ENCODE results near the gene SMAD3. TPM values are rescaled to one million over a fixed set of nuclear protein-coding genes. Genes with fewer than 3 reads are reported as not detected.
A peak's percentile ranks its signal among the peaks of the same experiment; 100 is the strongest.

The SMAD3 gene
- total RNA-seq, 1 experiment from 2014 or later: 89.2 TPM

GRCh38 chr15:67173786-67174185 is 108.4 kb downstream of the SMAD3 start:
- no TSS peak for BruUV-seq (replicated peaks)
- ChIA-PET RAD21 (ENCODE audit: low non-redundant PET in 1 of 2, low total read pairs in 2 of 2, uncharacterized antibody in 2 of 2, unreplicated experiment in 2 of 2) (no interaction called here), CTCF (no interaction called here), POLR2A (interaction anchor here (0.6 kb wide), 1 partner anchor 23 kb away, joined by 7 read pairs; no protein-coding TSS in a partner anchor)
- ATAC-seq (no peak), DNase-seq (ENCODE audit: low read depth, low spot score) (no peak)
- Histone ChIP-seq H3K4me1 (ENCODE audit: control insufficient read depth in 1 of 2, insufficient read depth in 2 of 2, low read length in 2 of 2) (peaks cover 28 to 76% of the 10 kb centered on the region in 2 experiments), H4K20me1 (ENCODE audit: insufficient read depth) (no peaks in the 10 kb centered on the region), H3K79me2 (ENCODE audit: insufficient read depth, low read length) (peaks cover 33% of the 10 kb centered on the region; the same call in 1 of the 2 replicates), H3K36me3 (ENCODE audit: control insufficient read depth in 1 of 2, insufficient read depth in 2 of 2, low read length in 2 of 2) (peaks cover 0 to 63% of the 10 kb centered on the region in 2 experiments; a peak in 2 of 4 replicates), H3K9me3 (ENCODE audit: control insufficient read depth in 1 of 2, insufficient read depth in 1 of 2, low read depth in 1 of 2, low read length in 2 of 2) (no peaks in the 10 kb centered on the region), H3K4me2 (ENCODE audit: low read length) (peak overlapping the region; percentile 71), H3K27ac (ENCODE audit: low read depth, low read length) (peak overlapping the region; percentile 70), H3K9me2 (ENCODE audit: insufficient read depth) (no peaks in the 10 kb centered on the region), H2AFZ (ENCODE audit: low read depth, low read length, poor library complexity, severe bottlenecking) (no peak overlapping the region), H3K4me3 (replicated peaks in 1 of 2; ENCODE audit: low read depth in 1 of 2, low read length in 2 of 2) (no peak overlapping the region), H3K9ac (ENCODE audit: low read length) (peak overlapping the region; percentile 58), H3K27me3 (ENCODE audit: insufficient read depth, low read length) (no peaks in the 10 kb centered on the region)
- TF ChIP-seq MAX (IDR thresholded peaks at IDR 0.05): no peak
- no peak for TF ChIP-seq ATF3 (IDR thresholded peaks at IDR 0.05)
- no peak for TF ChIP-seq SP1 (IDR thresholded peaks at IDR 0.05; ENCODE audit: low read depth)
- no peak for TF ChIP-seq ELF1 (IDR thresholded peaks at IDR 0.05; ENCODE audit: borderline replicate concordance, low read depth)
- TF ChIP-seq CBX3 (IDR thresholded peaks at IDR 0.05; ENCODE audit: low read depth): no peak
- intact Hi-C loops (cut with micrococcal nuclease): loop anchor here (10.0 kb wide), 1 partner anchor 229 kb away; no protein-coding TSS in a partner anchor

DNA sequence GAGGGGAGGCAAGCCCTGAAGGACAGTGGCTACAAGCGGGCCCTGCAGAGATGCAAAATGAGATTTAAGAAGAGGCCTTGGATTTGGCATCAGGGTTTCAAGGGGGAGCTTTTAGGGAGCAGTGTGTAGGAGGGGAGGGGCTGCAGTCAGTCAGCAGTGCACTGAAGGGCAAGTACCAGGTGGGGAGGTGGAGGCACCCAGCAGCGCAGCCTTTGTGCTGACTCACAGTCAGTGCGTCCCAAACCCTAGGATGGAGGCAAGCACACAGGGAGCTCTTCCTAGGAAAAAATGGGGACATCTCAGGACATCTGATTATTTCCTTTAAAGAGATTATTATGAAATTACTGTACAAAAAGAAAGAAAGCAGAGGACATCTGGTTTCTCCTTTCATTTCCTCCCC is 109.0 kb downstream of the SMAD3 start:
- no peak overlapping the region for H2AFZ ChIP-seq (ENCODE audit: low read depth, low read length, poor library complexity, severe bottlenecking)
- intact Hi-C loops (cut with micrococcal nuclease): loop anchor here (10.0 kb wide), 1 partner anchor 230 kb away; no protein-coding TSS in a partner anchor
- peak overlapping the region; percentile 71 for H3K4me2 ChIP-seq (ENCODE audit: low read length)
- H3K4me3 ChIP-seq (replicated peaks in 1 of 2; ENCODE audit: low read depth in 1 of 2, low read length in 2 of 2): 0 out of 4 replicates have a peak overlapping the region, but pooled peaks of 1 of the 2 experiments have one; percentile 15
- peaks cover 28 to 76% of the 10 kb centered on the region in 2 experiments for H3K4me1 ChIP-seq (ENCODE audit: control insufficient read depth in 1 of 2, insufficient read depth in 2 of 2, low read length in 2 of 2)
- no peaks in the 10 kb centered on the region for H3K27me3 ChIP-seq (ENCODE audit: insufficient read depth, low read length)
- peak; percentile 35 for ATAC-seq
- BruUV-seq (replicated peaks): no TSS peak
- no peak for TF ChIP-seq FOSL1 (IDR thresholded peaks at IDR 0.05; ENCODE audit: low read depth)
- no peak for TF ChIP-seq REST (IDR thresholded peaks at IDR 0.05; ENCODE audit: low read depth)
- TF ChIP-seq MAX (IDR thresholded peaks at IDR 0.05): no peak
- TF ChIP-seq CEBPB (IDR thresholded peaks at IDR 0.05; ENCODE audit: low read depth): no peak
- TF ChIP-seq SRF (IDR thresholded peaks at IDR 0.05; ENCODE audit: low read depth): no peak
- TF ChIP-seq SP1 (IDR thresholded peaks at IDR 0.05; ENCODE audit: low read depth): no peak
- no peak for TF ChIP-seq POLR2AphosphoS5 (IDR thresholded peaks at IDR 0.05; ENCODE audit: low read depth, low read length)
- TF ChIP-seq EGR1 (IDR thresholded peaks at IDR 0.05; ENCODE audit: low read depth): no peak
- TF ChIP-seq EZH2phosphoT487 (IDR thresholded peaks at IDR 0.05; ENCODE audit: borderline replicate concordance): no peak
- RAD21 ChIA-PET (ENCODE audit: low non-redundant PET in 1 of 2, low total read pairs in 2 of 2, uncharacterized antibody in 2 of 2, unreplicated experiment in 2 of 2): no interaction called here
- peak overlapping the region; percentile 70 for H3K27ac ChIP-seq (ENCODE audit: low read depth, low read length)
- POLR2A ChIA-PET: interaction anchor here (1.1 to 1.2 kb wide), 2 partner anchors 28 to 49 kb away, joined by 3 read pairs; no protein-coding TSS in a partner anchor
- no peaks in the 10 kb centered on the region for H3K9me2 ChIP-seq (ENCODE audit: insufficient read depth)
- no peaks in the 10 kb centered on the region for H4K20me1 ChIP-seq (ENCODE audit: insufficient read depth)
- H3K79me2 ChIP-seq (ENCODE audit: insufficient read depth, low read length): peaks cover 33% of the 10 kb centered on the region; the same call in 1 of the 2 replicates
- CTCF ChIA-PET: interaction anchor here (1.4 kb wide), 1 partner anchor 226 kb away, joined by 3 read pairs; no protein-coding TSS in a partner anchor
- peaks cover 0 to 64% of the 10 kb centered on the region in 2 experiments; a peak in 2 of 4 replicates for H3K36me3 ChIP-seq (ENCODE audit: control insufficient read depth in 1 of 2, insufficient read depth in 2 of 2, low read length in 2 of 2)
- H3K9ac ChIP-seq (ENCODE audit: low read length): peak overlapping the region; percentile 58
- no peak for DNase-seq (ENCODE audit: low read depth, low spot score)
- H3K9me3 ChIP-seq (ENCODE audit: control insufficient read depth in 1 of 2, insufficient read depth in 1 of 2, low read depth in 1 of 2, low read length in 2 of 2): no peaks in the 10 kb centered on the region
